ENCODE data around the gene ZPR1.

The ZPR1 gene

DNA sequence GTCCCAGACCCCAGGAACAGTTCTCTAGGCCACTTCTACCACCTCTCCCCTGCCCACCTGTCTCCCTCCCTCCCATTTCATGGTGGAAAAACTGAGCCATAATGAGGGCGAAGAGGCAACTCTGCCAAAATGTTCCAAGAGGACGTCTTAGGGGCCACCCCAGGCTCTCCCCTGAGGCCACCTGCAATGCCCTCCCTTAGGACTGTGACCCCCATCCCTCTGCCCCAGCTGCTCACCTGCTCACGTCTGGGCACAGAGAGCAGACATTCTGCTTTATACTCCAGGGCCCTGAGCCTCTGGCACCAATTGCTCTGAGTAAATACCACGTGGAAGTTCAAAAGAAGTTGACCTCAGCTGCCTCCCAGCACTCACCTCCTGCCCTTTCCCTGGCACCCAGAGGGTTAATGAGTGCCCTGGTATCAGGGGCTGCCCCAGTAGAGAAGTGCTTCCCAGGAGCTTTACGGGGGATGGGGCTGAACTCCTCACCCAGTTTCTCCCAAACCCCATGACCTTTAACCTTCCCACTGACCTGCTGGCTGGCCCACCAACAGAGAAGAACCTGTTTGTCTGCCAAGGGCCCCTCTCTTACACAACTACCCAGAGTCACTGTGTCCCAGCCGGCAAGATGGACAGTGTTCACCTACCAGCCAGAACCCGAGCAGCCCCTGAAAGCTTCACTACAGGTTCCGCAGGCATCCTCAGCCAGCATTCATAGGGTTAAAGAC lies 4.5 kb upstream of the ZPR1 start:
- Histone ChIP-seq H2AFZ (ENCODE audit: low read length) (no peak overlapping the region), H3K4me2 (ENCODE audit: low read depth, low read length, poor library complexity, severe bottlenecking) (no peak overlapping the region), H3K36me3 (ENCODE audit: insufficient read depth, low read length) (no peaks in the 10 kb centered on the region), H3K9me2 (replicated peaks; ENCODE audit: low read depth, low read length) (no peaks in the 10 kb centered on the region), H4K20me1 (ENCODE audit: insufficient read depth, low read length, poor library complexity, severe bottlenecking) (peaks cover 3% of the 10 kb centered on the region), H3K27me3 (ENCODE audit: insufficient read depth, low read length, poor library complexity, severe bottlenecking) (no peaks in the 10 kb centered on the region), H3F3A (ENCODE audit: low read depth) (no peaks in the 10 kb centered on the region), H3K79me2 (ENCODE audit: insufficient read depth, low read length) (peaks cover 9% of the 10 kb centered on the region), H3K9ac (ENCODE audit: low read depth, low read length, poor library complexity, severe bottlenecking) (no peak overlapping the region), H3K4me1 (ENCODE audit: insufficient read depth, low read length, poor library complexity, severe bottlenecking) (peaks cover 5% of the 10 kb centered on the region), H3K9me3 (ENCODE audit: insufficient read depth, low read depth, low read length) (no peaks in the 10 kb centered on the region), H3K4me3 (ENCODE audit: low read length, poor library complexity, severe bottlenecking) (no peak overlapping the region)
- TF ChIP-seq CTCF (conservative IDR thresholded peaks at IDR 0.05; ENCODE audit: low read length): no peak
- TF ChIP-seq EZH2phosphoT487 (IDR thresholded peaks at IDR 0.05; ENCODE audit: borderline replicate concordance): no peak

DNA sequence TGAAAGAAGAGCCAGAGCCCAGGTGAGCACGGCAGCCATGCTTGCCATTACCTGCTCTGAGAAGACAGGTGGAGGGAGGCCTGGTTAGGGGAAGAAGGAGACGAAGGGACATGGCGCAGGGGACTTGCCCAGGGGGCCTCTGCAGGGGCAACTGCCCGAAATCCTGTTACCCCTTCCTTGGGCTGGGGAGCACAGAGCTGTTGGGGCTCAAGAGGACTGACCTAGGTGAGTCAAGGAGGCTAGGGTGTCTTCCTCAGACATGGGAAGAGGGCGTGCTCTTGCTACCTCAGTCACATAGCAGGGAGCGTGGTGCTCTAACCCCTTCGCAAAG lies 4.0 kb upstream of the ZPR1 start, which contains the start of gene APOA5:
TSS of gene APOA5 (minus strand) at position 67 of the 331 bp plus-strand sequence. CDS start at position 48, 19 bp downstream.
- TF ChIP-seq EZH2phosphoT487 (IDR thresholded peaks at IDR 0.05; ENCODE audit: borderline replicate concordance): no peak
- no peak for TF ChIP-seq CTCF (conservative IDR thresholded peaks at IDR 0.05; ENCODE audit: low read length)
- no peaks in the 10 kb centered on the region for H3K36me3 ChIP-seq (ENCODE audit: insufficient read depth, low read length)
- no peaks in the 10 kb centered on the region for H3K9me2 ChIP-seq (replicated peaks; ENCODE audit: low read depth, low read length)
- peaks cover 8% of the 10 kb centered on the region for H4K20me1 ChIP-seq (ENCODE audit: insufficient read depth, low read length, poor library complexity, severe bottlenecking)
- no peaks in the 10 kb centered on the region for H3K27me3 ChIP-seq (ENCODE audit: insufficient read depth, low read length, poor library complexity, severe bottlenecking)
- peak within 1 kb of the TSS; percentile 66; the same call in 1 of the 2 replicates for H2AFZ ChIP-seq (ENCODE audit: low read length)
- no peak within 1 kb of the TSS for H3K4me3 ChIP-seq (ENCODE audit: low read length, poor library complexity, severe bottlenecking)
- no peaks in the 10 kb centered on the region for H3F3A ChIP-seq (ENCODE audit: low read depth)
- H3K4me2 ChIP-seq (ENCODE audit: low read depth, low read length, poor library complexity, severe bottlenecking): no peak within 1 kb of the TSS
- H3K4me1 ChIP-seq (ENCODE audit: insufficient read depth, low read length, poor library complexity, severe bottlenecking): peaks cover 10% of the 10 kb centered on the region
- H3K79me2 ChIP-seq (ENCODE audit: insufficient read depth, low read length): peaks cover 14% of the 10 kb centered on the region
- no peaks in the 10 kb centered on the region for H3K9me3 ChIP-seq (ENCODE audit: insufficient read depth, low read depth, low read length)
- H3K9ac ChIP-seq (ENCODE audit: low read depth, low read length, poor library complexity, severe bottlenecking): no peak within 1 kb of the TSS

DNA sequence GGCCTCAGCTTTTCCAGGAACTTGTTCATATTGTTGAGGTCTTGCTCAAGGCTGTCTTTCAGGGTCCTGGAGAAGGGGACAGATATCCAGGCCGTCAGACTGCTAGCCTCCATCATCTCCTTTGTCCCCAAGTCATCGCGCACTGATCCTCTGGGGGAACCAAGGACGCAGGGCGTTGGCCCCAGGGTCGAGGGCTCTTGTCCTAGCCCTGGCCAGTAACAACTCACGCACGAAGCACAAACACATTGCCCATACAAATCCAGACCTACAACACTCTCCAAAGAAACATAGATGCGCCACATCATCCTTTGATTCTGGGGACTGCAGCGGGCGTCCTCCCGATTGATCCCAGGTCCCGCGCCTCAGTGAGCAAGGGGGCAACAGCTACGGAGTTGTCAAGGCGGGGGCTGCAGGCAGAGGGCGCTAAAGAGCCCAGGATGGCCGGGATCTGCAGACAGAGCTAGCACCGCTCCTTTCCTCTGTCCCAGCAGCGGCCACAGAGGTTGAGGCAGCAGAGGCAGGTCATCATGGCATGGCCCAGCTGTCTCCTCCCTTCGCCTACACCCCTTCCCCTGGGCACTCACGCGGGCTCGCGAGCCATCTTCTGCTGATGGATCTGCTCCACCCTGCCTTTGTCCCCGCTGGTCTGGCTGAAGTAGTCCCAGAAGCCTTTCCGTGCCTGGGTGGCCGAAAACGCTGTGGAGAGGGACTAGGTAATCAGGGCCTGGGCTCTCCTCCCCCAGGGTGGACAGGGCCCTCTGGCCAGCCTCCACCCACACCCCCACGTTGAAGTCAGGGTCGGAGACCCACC lies 3.4 kb upstream of the ZPR1 start:
- Histone ChIP-seq H3K4me2 (ENCODE audit: low read depth, low read length, poor library complexity, severe bottlenecking) (no peak overlapping the region), H3K9ac (ENCODE audit: low read depth, low read length, poor library complexity, severe bottlenecking) (no peak overlapping the region), H3K4me1 (ENCODE audit: insufficient read depth, low read length, poor library complexity, severe bottlenecking) (peaks cover 16% of the 10 kb centered on the region), H3K79me2 (ENCODE audit: insufficient read depth, low read length) (peaks cover 20% of the 10 kb centered on the region), H3K4me3 (ENCODE audit: low read length, poor library complexity, severe bottlenecking) (no peak overlapping the region), H3K9me3 (ENCODE audit: insufficient read depth, low read depth, low read length) (no peaks in the 10 kb centered on the region), H3K9me2 (replicated peaks; ENCODE audit: low read depth, low read length) (no peaks in the 10 kb centered on the region), H3K27me3 (ENCODE audit: insufficient read depth, low read length, poor library complexity, severe bottlenecking) (no peaks in the 10 kb centered on the region), H2AFZ (ENCODE audit: low read length) (peak overlapping the region; percentile 66; the same call in 1 of the 2 replicates), H4K20me1 (ENCODE audit: insufficient read depth, low read length, poor library complexity, severe bottlenecking) (peaks cover 9% of the 10 kb centered on the region), H3F3A (ENCODE audit: low read depth) (no peaks in the 10 kb centered on the region), H3K36me3 (ENCODE audit: insufficient read depth, low read length) (no peaks in the 10 kb centered on the region)
- TF ChIP-seq EZH2phosphoT487 (IDR thresholded peaks at IDR 0.05; ENCODE audit: borderline replicate concordance) (no peak), CTCF (conservative IDR thresholded peaks at IDR 0.05; ENCODE audit: low read length) (peak; percentile 85)
